Mucosa of descending colon (tissue), 3 donors: ENCODE data around the gene SPDYE1. TPM values are rescaled to one million over a fixed set of nuclear protein-coding genes. Genes with fewer than 3 reads are reported as not detected.
"Not testable (repeated sequence)": the region's sequence is repeated elsewhere in the genome, so short reads cannot be mapped to it uniquely, and the experiment has no call there.

Experiments used
- ATAC-seq: fragments of 200-7000 bp; cut with Tn5 transposase; one replicate; pipeline ENCODE4 v1.9.1; 2020; ENCODE audit warnings: mild to moderate bottlenecking, moderate library complexity
- DNase-seq, 3 donors: peaks; one replicate each; pipeline ENCODE4 v3.0.0-alpha.2; 2020
- H3K36me3 ChIP-seq: fragments of 200-600 bp; one replicate; pipeline ENCODE4 v1.8.0; 2021; ENCODE audit warnings: low read depth, mild to moderate bottlenecking
- H3K4me1 ChIP-seq: fragments of 200-600 bp; one replicate; pipeline ENCODE4 v1.8.0; 2021; ENCODE audit warnings: low read depth, mild to moderate bottlenecking
- H3K4me3 ChIP-seq: fragments of 200-600 bp; one replicate; pipeline ENCODE4 v1.8.0; 2021; ENCODE audit warnings: mild to moderate bottlenecking
- H3K9me3 ChIP-seq: fragments of 200-600 bp; one replicate; pipeline ENCODE4 v1.8.0; 2021; ENCODE audit warnings: mild to moderate bottlenecking
- intact Hi-C, 2 donors: fragments of 100-400 bp; cut with DNase I in 1 of 2; cut with micrococcal nuclease in 1 of 2; formaldehyde crosslinking; loops; one replicate each; pipeline versions ENCODE4 v1.11.0 to v1.11.1; 2022; cut with DNase I, micrococcal nuclease
- long read RNA-seq, 2 donors: library from polyadenylated mRNA; unstranded; transcript quantifications; one replicate each; pipeline ENCODE4 v2.0.0, GENCODE V29; 2019 to 2021
- total RNA-seq, 3 donors: library from RNA; stranded (reverse); fragmentation: NEBNext Ultra II Directional in 2 of 3; extraction: Animal tissue kit (Norgen Biotek cat#: 25700) in 2 of 3; gene quantifications; one replicate each; pipeline versions ENCODE4 v1.2.1 to v1.2.4, GENCODE V29; 2021 to 2023
- TF ChIP-seq, protein P1 (sequence below): fragments of 200-600 bp; IDR thresholded peaks from one replicate; pipeline ENCODE4 v1.8.0; 2022; ENCODE audit warnings: antibody characterized with exemption, mild to moderate bottlenecking
- donor health status: DM: no; HTN: no; CAD: no; lungs with moderate emphysema.
- donor health status: DM: no; HTN: no; CAD: no.
- donor health status: DM: no; HTN: yes; CAD: no.

The SPDYE1 gene, protein sequence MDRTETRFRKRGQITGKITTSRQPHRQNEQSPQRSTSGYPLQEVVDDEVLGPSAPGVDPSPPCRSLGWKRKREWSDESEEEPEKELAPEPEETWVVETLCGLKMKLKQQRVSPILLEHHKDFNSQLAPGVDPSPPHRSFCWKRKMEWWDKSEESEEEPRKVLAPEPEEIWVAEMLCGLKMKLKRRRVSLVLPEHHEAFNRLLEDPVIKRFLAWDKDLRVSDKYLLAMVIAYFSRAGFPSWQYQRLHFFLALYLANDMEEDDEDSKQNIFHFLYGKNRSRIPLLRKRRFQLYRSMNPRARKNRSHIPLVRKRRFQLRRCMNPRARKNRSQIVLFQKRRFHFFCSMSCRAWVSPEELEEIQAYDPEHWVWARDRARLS
- not detected for total RNA-seq
- long read RNA-seq, donor 1, partial matches to known transcripts: 0 of 7 reads
- long read RNA-seq, donor 1, other reads (novel, unspliced or antisense): 7 of 7 reads
- long read RNA-seq, donor 2: 0 reads

DNA sequence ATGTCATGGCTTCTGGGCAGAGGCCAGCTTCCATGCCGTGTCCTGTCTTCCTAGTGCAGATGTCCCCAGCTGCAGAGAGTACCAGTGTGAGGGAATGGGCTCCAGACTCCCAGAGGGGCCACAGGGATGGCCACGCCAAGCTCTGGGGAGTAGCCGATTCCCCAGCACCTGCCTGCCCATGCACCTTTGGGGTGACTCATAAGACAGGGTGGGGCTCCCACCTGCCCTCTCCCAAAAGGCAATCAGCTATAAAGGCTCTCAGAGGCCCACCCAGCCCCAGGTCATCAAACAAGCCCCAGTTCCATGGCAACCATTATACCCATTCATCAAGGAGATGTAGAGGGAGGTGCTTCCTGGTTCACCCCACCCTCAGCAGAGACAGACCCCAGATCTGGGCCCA lies at the start of gene SPDYE1:
Gene SPDYE1 (plus strand): TSS at position 366 of the 400 bp plus-strand sequence. CDS start 2,053 bp downstream, outside the sequence.
- intact Hi-C loops, H3K36me3 ChIP-seq, H3K4me3 ChIP-seq, H3K9me3 ChIP-seq, H3K4me1 ChIP-seq, DNase-seq: not testable (repeated sequence)
- ATAC-seq: peak; percentile 21

DNA sequence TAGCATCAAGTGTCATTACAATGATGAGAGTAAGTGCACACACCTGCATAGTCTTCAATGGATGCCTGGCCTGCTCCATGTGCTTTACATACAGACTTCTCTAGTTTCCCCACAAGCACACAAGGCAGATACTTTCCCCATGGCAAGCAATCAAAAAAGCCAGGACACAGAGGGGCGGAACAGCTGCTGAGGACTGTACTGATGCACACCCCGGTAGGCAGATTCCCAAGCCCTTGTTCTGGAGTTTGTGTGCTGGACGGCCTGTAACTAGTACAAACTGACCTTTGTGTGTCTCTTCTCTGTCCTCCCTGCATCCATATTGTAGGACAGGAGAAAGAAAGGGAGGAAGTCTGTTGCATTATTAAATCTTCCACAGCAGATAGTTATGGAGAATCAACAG lies 45.7 kb upstream of the SPDYE1 start:
- ATAC-seq: no peak
- H3K4me1 ChIP-seq: no peaks in the 10 kb centered on the region
- H3K9me3 ChIP-seq: no peaks in the 10 kb centered on the region
- intact Hi-C loops: no loop called here
- TF ChIP-seq, protein P1, sequence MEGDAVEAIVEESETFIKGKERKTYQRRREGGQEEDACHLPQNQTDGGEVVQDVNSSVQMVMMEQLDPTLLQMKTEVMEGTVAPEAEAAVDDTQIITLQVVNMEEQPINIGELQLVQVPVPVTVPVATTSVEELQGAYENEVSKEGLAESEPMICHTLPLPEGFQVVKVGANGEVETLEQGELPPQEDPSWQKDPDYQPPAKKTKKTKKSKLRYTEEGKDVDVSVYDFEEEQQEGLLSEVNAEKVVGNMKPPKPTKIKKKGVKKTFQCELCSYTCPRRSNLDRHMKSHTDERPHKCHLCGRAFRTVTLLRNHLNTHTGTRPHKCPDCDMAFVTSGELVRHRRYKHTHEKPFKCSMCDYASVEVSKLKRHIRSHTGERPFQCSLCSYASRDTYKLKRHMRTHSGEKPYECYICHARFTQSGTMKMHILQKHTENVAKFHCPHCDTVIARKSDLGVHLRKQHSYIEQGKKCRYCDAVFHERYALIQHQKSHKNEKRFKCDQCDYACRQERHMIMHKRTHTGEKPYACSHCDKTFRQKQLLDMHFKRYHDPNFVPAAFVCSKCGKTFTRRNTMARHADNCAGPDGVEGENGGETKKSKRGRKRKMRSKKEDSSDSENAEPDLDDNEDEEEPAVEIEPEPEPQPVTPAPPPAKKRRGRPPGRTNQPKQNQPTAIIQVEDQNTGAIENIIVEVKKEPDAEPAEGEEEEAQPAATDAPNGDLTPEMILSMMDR: no peak
- no peak overlapping the region for H3K4me3 ChIP-seq
- DNase-seq: no peak
- no peaks in the 10 kb centered on the region for H3K36me3 ChIP-seq

DNA sequence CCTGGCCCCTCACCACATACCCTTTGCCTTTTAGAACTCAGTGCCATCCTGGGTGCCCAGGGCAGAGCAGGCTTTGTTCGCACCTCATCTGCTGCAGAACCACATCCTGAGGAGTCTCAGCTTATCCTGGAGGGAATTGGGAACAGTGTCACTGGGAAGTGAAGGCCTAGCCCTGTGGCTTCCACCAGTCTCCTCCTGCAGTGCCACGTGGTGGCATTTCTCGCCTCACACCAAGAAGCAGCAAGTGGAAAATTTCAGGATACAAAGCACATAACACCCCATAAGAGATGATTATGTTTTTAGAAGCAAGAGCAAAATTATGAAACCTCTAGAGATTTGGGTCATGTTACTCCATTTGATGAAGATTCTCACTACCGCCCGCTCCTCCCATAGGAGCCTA lies 44.6 kb upstream of the SPDYE1 start:
- Histone ChIP-seq H3K4me3 (no peak overlapping the region), H3K4me1 (no peaks in the 10 kb centered on the region), H3K36me3 (no peaks in the 10 kb centered on the region), H3K9me3 (no peaks in the 10 kb centered on the region)
- ATAC-seq (no peak), DNase-seq (no peak)
- intact Hi-C loops: no loop called here
- TF ChIP-seq, protein P1: no peak

DNA sequence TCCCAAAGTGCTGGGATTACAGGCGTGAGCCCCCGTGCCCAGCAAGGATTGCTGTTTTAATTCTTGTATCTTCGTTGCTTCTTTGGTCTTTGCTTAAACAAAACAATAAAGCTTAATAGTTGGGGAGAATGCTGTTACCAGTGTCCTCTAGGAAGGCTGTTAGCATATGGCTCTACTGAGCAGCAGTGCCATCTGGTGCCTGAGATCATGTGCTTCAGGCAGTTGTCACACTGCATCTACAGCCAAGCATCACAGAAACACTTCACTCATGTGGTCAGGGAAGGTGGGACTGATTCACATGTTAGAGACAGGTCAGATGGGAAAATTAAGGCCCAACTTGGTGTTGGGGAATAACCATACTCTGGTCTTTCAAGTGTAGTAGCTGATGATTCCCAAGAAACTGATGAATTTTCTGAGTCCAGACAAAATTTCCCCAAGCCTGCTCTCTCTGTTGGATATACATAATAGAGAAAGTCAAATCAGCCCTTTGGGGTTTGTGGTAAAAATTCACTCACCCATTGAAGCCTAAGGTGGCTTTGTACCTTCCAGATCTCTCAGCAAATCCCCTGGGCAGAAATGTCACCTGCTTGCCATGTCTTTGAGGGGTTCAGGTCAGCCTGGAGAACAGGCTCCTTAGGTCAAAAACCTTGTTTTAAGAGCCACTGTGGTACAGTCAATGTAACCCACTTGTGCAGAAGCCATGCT lies 43.0 kb upstream of the SPDYE1 start:
- peak in 2 of 3 donors; percentile 36 to 53 for DNase-seq
- no peak overlapping the region for H3K4me3 ChIP-seq
- H3K36me3 ChIP-seq: no peaks in the 10 kb centered on the region
- TF ChIP-seq, protein P1: no peak
- H3K9me3 ChIP-seq: no peaks in the 10 kb centered on the region
- peak; percentile 81 for ATAC-seq
- no peaks in the 10 kb centered on the region for H3K4me1 ChIP-seq
- intact Hi-C loops: no loop called here

DNA sequence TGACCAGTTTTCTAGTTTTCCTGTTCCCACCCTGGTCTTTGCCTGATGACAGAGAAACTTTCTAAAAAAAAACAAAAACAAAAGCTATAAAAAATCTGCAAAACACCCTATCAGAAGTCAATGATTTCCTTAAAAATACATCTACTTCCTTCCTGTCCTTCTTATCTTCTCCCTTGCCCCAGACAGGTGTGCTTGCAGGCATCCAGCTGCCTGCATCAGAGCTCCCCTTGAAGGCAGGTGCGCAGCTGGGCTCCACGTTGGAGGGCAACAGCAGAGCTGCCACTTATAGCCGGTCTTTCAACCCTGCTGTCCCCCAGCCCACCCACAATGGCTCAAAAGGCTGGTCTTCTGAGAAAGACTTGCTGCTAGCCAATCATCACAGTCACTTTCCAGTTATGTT lies 41.7 kb upstream of the SPDYE1 start:
- Histone ChIP-seq H3K36me3 (no peaks in the 10 kb centered on the region), H3K4me1 (no peaks in the 10 kb centered on the region), H3K4me3 (no peak overlapping the region), H3K9me3 (no peaks in the 10 kb centered on the region)
- intact Hi-C loops: no loop called here
- TF ChIP-seq, protein P1: no peak
- ATAC-seq (no peak), DNase-seq (no peak)

DNA sequence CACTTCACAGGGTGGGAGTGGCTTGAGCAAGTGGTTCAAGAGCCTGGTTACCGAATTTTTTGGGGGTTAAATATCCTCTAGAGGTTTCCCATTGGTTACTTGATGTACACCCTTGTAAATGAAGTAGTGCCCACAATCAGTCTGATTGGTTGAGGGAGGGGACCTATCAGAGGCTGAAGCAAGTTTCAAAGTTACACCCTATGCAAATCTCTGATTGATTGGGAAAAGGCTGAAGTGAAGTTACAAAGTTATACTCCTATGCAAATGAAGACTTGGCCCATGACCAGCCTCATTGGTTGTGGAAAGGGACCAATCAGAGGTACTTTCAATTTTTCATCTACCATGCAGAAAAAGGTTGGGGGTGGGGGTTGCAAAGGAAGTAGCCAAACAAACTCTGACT lies 36.8 kb upstream of the SPDYE1 start:
- no peaks in the 10 kb centered on the region for H3K36me3 ChIP-seq
- H3K4me1 ChIP-seq: no peaks in the 10 kb centered on the region
- intact Hi-C loops: no loop called here
- no peak for ATAC-seq
- H3K9me3 ChIP-seq: no peaks in the 10 kb centered on the region
- no peak for DNase-seq
- TF ChIP-seq, protein P1: no peak
- no peak overlapping the region for H3K4me3 ChIP-seq

DNA sequence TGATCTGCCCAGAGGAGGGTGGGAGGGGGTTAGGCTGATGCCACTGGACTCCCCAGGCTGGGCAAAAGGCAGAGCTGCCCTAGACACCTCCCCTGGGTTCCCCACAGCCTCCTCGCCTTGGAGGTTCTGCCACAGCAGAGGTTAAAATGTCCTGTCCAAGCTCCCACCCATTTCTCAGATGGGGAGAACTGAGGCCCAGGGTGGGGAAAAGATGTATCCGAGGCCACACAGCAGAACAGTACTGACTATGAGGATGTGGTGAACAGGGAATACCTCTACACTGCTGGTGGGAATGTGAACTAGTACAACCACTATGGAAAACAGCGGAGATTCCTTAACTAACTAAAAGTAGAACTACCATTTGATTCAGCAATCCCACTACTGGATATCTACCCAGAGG lies 31.3 kb upstream of the SPDYE1 start:
- H3K36me3 ChIP-seq, ATAC-seq, H3K4me3 ChIP-seq, intact Hi-C loops, H3K4me1 ChIP-seq, DNase-seq, H3K9me3 ChIP-seq: not testable (repeated sequence)

DNA sequence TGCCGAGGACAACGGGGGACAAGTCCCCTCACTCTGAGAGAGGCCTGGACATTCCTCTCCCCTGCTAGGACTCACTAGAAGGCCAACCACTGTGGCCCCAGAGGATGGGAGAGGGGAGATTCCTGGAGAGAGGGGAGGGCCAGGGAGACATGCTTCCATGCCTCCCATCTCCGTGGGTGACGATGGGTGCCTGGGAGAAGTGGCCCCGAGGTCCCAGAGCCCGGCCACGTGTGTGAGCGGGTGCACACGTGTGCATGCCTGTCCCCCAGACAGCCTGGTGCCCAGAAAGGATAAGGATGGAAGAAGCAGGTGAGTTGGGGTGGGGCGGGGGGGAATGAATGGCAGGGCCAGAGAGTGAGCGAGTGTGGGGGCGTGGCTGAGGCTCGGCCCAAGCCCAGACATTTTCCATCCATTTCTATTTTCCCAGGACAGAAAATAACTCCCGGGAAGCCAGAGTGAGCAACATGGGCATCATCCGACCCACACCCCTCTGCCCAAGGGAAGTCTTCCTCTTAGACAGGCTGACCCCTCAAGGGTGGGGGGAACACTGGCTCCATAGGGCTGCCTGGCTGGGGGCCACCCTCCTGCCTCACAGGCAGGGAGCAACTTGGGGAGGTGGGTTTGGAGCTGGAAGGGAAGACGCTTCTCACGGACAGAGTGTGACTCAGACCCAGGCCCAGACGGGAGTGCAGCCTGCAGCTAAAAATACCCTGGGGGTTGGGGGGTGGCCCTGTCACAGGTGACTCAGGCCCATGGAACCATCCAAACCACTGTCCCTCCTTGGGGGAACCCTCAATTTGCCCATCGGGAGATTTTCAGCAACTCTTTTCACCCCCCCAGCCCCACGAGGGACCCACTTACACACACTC lies 29.3 kb upstream of the SPDYE1 start:
- DNase-seq, ATAC-seq, H3K36me3 ChIP-seq, H3K9me3 ChIP-seq, H3K4me3 ChIP-seq, H3K4me1 ChIP-seq, intact Hi-C loops: not testable (repeated sequence)
